Renal pelvis (tissue), 4 donors: ENCODE measurements around the gene MYH2. TPM values are rescaled to one million over a fixed set of nuclear protein-coding genes. Genes with fewer than 3 reads are reported as not detected.

Source experiments
- DNase-seq: peaks from one replicate; pipeline ENCODE4 v3.0.0-alpha.2; 2013
- polyA plus RNA-seq, 3 donors: library from polyadenylated mRNA; unstranded; fragments of 120-200 nt; gene quantifications; one replicate each; pipeline ENCODE4 v1.2.1, GENCODE V29; 2013; ENCODE audit not compliant: insufficient read length in 3 of 3

Gene MYH2
- polyA plus RNA-seq, 3 donors, result 0.04 TPM; not detected in 2

DNA sequence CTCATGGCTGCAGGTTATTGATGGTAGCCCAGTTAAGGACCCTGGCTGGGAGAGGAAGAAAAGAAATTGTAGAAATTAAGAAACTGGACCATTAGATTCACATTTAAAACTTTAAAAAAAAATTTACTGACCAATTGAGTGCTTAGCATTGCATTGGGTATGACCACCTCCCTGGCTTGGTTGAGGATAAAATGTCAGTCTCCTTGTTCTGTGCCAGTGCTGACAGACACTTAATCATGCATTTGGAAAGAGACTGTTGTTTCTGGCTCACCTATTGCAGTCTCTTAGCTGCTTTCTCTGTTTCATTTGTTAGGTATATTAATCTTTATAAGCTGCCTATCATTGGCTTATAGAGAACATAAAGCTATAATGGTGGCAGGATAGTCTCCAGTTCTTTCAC lies 32.8 kb downstream of the MYH2 start:
- no peak for DNase-seq

- no peak for DNase-seq
These were observed 33.4 kb downstream of the MYH2 start for GRCh38 chr17:10516065-10516464.

DNA sequence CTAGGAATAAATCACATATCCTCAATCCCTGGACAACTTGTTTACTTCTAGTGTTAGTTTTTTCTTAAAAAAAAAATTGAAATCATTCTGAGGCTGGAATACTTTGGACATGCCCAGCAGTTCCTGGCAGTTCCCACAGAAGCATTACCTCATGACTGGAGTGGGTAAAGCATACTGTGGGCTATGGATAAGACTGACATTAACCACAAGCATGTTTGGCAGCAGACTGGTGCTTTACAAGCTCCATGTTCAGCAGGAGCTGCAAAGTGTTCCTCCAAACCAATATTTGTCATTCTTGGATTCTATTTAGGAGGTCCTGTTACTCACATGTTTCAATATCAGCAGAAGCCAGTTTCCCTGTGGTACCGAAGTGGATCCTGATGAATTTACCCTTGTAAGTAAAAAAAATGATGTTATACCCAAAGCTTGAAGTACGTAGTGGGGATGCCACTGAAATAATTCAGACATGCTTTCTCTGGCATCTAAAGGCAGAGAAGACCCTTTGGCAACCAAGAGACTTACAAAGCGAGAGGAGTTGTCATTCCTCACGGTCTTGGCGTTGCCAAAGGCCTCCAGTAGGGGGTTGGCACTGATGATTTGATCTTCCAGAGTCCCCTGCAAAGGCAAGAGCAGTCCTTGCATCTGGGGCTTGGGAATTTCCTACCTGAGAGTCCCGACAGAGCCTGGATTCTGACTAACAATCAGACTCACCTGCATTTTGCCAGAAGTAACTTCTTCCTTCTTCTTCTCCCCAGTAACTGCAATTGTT lies 36.0 kb downstream of the MYH2 start:
- no peak for DNase-seq

- no peak for DNase-seq
These were observed 36.6 kb downstream of the MYH2 start for GRCh38 chr17:10512856-10513255.

GRCh38 chr17:10499950-10500349 lies 49.5 kb downstream of the MYH2 start:
- no peak for DNase-seq

GRCh38 chr17:10492004-10492403 lies 57.5 kb downstream of the MYH2 start:
- no peak for DNase-seq

DNA sequence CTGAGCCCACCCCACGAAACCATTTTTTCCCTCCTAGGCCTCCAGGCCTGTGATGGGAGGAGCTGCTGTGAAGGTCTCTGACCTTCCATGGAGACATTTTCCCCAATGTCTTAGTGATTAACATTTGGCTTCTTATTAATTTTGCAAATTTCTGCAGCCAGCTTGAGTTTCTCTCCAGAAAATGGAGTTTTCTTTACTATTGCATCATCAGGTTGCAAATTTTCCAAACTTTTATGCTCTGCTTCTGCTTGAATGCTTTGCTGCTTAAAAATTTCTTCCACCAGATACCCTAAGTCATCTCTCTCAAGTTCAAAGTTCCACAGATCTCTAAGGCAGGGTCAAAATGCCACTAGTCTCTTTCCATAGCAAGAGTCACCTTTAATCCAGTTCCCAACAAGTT lies 67.2 kb downstream of the MYH2 start:
- DNase-seq, result no peak

DNA sequence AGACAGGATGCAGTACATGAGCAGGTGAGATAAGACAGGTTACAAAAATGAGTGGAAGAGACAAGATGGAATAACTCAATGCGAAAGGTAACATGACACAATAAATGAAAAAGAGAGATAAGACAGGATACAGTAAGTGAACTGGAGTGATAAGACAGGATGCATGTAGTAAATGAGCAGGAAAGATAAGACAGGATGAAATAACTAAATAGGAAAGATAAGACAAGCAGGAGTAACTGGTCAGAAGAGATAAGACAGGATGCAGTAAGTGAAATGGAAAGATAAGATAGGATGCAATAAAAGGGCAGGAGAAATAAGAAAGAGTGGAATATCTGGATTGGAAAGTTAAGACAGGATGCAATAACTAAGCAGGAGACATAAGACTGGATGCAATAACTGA lies 71.8 kb downstream of the MYH2 start:
- no peak for DNase-seq

- DNase-seq, result no peak
These were observed 74.9 kb downstream of the MYH2 start for GRCh38 chr17:10474536-10474935.

- DNase-seq, result no peak
These were observed 77.6 kb downstream of the MYH2 start for GRCh38 chr17:10471858-10472257.

Other genes starting within 250 kb of the MYH2 start
- under 1 TPM; 0.15 to 0.30 (median 0.20) TPM for gene MYH13, start 176.7 kb downstream of the MYH2 start, polyA plus RNA-seq
- gene MYH8, start 127.7 kb downstream of the MYH2 start, polyA plus RNA-seq, result 1 to 10 TPM in 1 of 3 donors, under 1 TPM in 2; 0.64 to 2.2 (median 0.92) TPM
- gene MYH4, start 80.1 kb downstream of the MYH2 start, polyA plus RNA-seq, result under 1 TPM; 0.03 to 0.21 (median 0.21) TPM
- gene MYH1, start 31.1 kb downstream of the MYH2 start, polyA plus RNA-seq, result under 1 TPM; 0.03 to 0.06 (median 0.06) TPM
- gene MYH3, start 107.7 kb upstream of the MYH2 start, polyA plus RNA-seq, result 1 to 10 TPM; 7.7 to 8.6 (median 8.4) TPM
- gene SCO1, start 147.9 kb upstream of the MYH2 start, polyA plus RNA-seq, result 10 to 100 TPM; 40.6 to 42.4 (median 40.8) TPM
- gene ADPRM, start 147.9 kb upstream of the MYH2 start, polyA plus RNA-seq, result 10 to 100 TPM; 13.5 to 15.1 (median 13.6) TPM
- gene TMEM220, start 180.4 kb upstream of the MYH2 start, polyA plus RNA-seq, result 10 to 100 TPM in 2 of 3 donors, 1 to 10 TPM in 1; 8.4 to 16.4 (median 13.2) TPM